ENCODE measurements around the gene ADAM8. TPM values are rescaled to one million over a fixed set of nuclear protein-coding genes. Genes with fewer than 3 reads are reported as not detected.
"Not testable (repeated sequence)": the region's sequence is repeated elsewhere in the genome, so short reads cannot be mapped to it uniquely, and the experiment has no call there.

Gene ADAM8
- total RNA-seq, 2 experiments from 2014 or later, result 142 to 173 TPM

- peaks cover 20% of the 10 kb centered on the region for H3K4me1 Mint-ChIP-seq
- ATAC-seq (no peak), DNase-seq (no peak)
- H3K36me3 Mint-ChIP-seq, result no peaks in the 10 kb centered on the region
- H3K27me3 Mint-ChIP-seq, result peaks cover 29% of the 10 kb centered on the region
- H3K4me3 Mint-ChIP-seq, result no peak overlapping the region
- H3K27ac Mint-ChIP-seq, result no peak overlapping the region
- H3K9me3 Mint-ChIP-seq (ENCODE audit: low read depth), result no peaks in the 10 kb centered on the region
- CTCF ChIA-PET, result interaction anchor here (0.9 kb wide), 1 partner anchor 9 kb away, joined by 3 read pairs; no protein-coding TSS in a partner anchor
These were observed 33.9 kb downstream of the ADAM8 start for GRCh38 chr10:133242611-133243356.

- Mint-ChIP-seq H3K27me3 (peaks cover 33% of the 10 kb centered on the region), H3K27ac (no peak overlapping the region), H3K4me1 (peaks cover 18% of the 10 kb centered on the region), H3K4me3 (peak overlapping the region; percentile 73), H3K9me3 (ENCODE audit: low read depth) (no peaks in the 10 kb centered on the region), H3K36me3 (no peaks in the 10 kb centered on the region)
- CTCF ChIA-PET, result interaction anchor here (0.9 kb wide), 1 partner anchor 8 kb away, joined by 3 read pairs; no protein-coding TSS in a partner anchor
- DNase-seq (peak; percentile 60), ATAC-seq (peak; percentile 64)
These were observed 35.0 kb downstream of the ADAM8 start for GRCh38 chr10:133241501-133242205.

- H3K27ac Mint-ChIP-seq, result no peak overlapping the region
- H3K4me1 Mint-ChIP-seq, result peaks cover 23% of the 10 kb centered on the region
- no peaks in the 10 kb centered on the region for H3K36me3 Mint-ChIP-seq
- CTCF ChIA-PET, result no interaction called here
- no peaks in the 10 kb centered on the region for H3K9me3 Mint-ChIP-seq (ENCODE audit: low read depth)
- H3K4me3 Mint-ChIP-seq, result no peak overlapping the region
- peaks cover 39% of the 10 kb centered on the region for H3K27me3 Mint-ChIP-seq
- no peak for DNase-seq
- no peak for ATAC-seq
These were observed 36.7 kb downstream of the ADAM8 start for GRCh38 chr10:133239990-133240389.

GRCh38 chr10:133238466-133238804, 38.2 kb downstream of the ADAM8 start:
- Mint-ChIP-seq H3K27me3 (peaks cover 51% of the 10 kb centered on the region), H3K4me3 (no peak overlapping the region), H3K36me3 (no peaks in the 10 kb centered on the region), H3K27ac (no peak overlapping the region), H3K9me3 (ENCODE audit: low read depth) (no peaks in the 10 kb centered on the region), H3K4me1 (peaks cover 23% of the 10 kb centered on the region)
- DNase-seq (no peak), ATAC-seq (no peak)
- CTCF ChIA-PET, result interaction anchor here (1.0 to 1.4 kb wide), 2 partner anchors 19 to 91 kb away, joined by 3 read pairs; no protein-coding TSS in a partner anchor

GRCh38 chr10:133237588-133238465, 38.8 kb downstream of the ADAM8 start, which contains the start of gene VENTX:
Gene VENTX (plus strand): TSS chr10:133237855. CDS start chr10:133237915, 60 bp downstream.
- CTCF ChIA-PET, result interaction anchor here (1.4 kb wide), 1 partner anchor 19 kb away, joined by 3 read pairs; no protein-coding TSS in a partner anchor
- H3K27me3 Mint-ChIP-seq, result peaks cover 55% of the 10 kb centered on the region
- no peak within 1 kb of the TSS for H3K4me3 Mint-ChIP-seq

GRCh38 chr10:133237241-133237587, 39.5 kb downstream of the ADAM8 start:
- DNase-seq (no peak), ATAC-seq (no peak)
- Mint-ChIP-seq H3K27ac (no peak overlapping the region), H3K36me3 (no peaks in the 10 kb centered on the region), H3K4me3 (no peak overlapping the region), H3K27me3 (peaks cover 57% of the 10 kb centered on the region), H3K9me3 (ENCODE audit: low read depth) (no peaks in the 10 kb centered on the region), H3K4me1 (peaks cover 20% of the 10 kb centered on the region)
- CTCF ChIA-PET, result interaction anchor here (1.4 kb wide), 1 partner anchor 20 kb away, joined by 3 read pairs; no protein-coding TSS in a partner anchor

More at GRCh38 chr10:133237588-133238465, 38.8 kb downstream of the ADAM8 start, which contains the start of gene VENTX:
- H3K36me3 Mint-ChIP-seq, result no peaks in the 10 kb centered on the region
- DNase-seq (no peak), ATAC-seq (no peak)
- peaks cover 23% of the 10 kb centered on the region for H3K4me1 Mint-ChIP-seq
- no peaks in the 10 kb centered on the region for H3K9me3 Mint-ChIP-seq (ENCODE audit: low read depth)
- H3K27ac Mint-ChIP-seq, result no peak within 1 kb of the TSS

- Mint-ChIP-seq H3K36me3 (no peaks in the 10 kb centered on the region), H3K4me3 (no peak overlapping the region), H3K4me1 (peaks cover 15% of the 10 kb centered on the region), H3K27ac (no peak overlapping the region), H3K9me3 (ENCODE audit: low read depth) (no peaks in the 10 kb centered on the region), H3K27me3 (peaks cover 60% of the 10 kb centered on the region)
- DNase-seq (no peak), ATAC-seq (no peak)
- CTCF ChIA-PET, result no interaction called here
These were observed 40.0 kb downstream of the ADAM8 start for GRCh38 chr10:133236401-133237240.

GRCh38 chr10:133235932-133236331, 40.7 kb downstream of the ADAM8 start:
- no peak overlapping the region for H3K4me3 Mint-ChIP-seq
- ATAC-seq (no peak), DNase-seq (no peak)
- H3K27me3 Mint-ChIP-seq, result peaks cover 58% of the 10 kb centered on the region
- CTCF ChIA-PET, result no interaction called here
- no peak overlapping the region for H3K27ac Mint-ChIP-seq
- H3K36me3 Mint-ChIP-seq, result no peaks in the 10 kb centered on the region
- peaks cover 8% of the 10 kb centered on the region for H3K4me1 Mint-ChIP-seq
- no peaks in the 10 kb centered on the region for H3K9me3 Mint-ChIP-seq (ENCODE audit: low read depth)

GRCh38 chr10:133235265-133235855, 41.3 kb downstream of the ADAM8 start:
- ATAC-seq (peak; percentile 21), DNase-seq (no peak)
- CTCF ChIA-PET, result no interaction called here
- peaks cover 5% of the 10 kb centered on the region for H3K4me1 Mint-ChIP-seq
- H3K9me3 Mint-ChIP-seq (ENCODE audit: low read depth), result no peaks in the 10 kb centered on the region
- no peak overlapping the region for H3K4me3 Mint-ChIP-seq
- H3K27ac Mint-ChIP-seq, result no peak overlapping the region
- peaks cover 54% of the 10 kb centered on the region for H3K27me3 Mint-ChIP-seq
- no peaks in the 10 kb centered on the region for H3K36me3 Mint-ChIP-seq

GRCh38 chr10:133234796-133235195, 41.9 kb downstream of the ADAM8 start:
- H3K27me3 Mint-ChIP-seq, result peaks cover 54% of the 10 kb centered on the region
- H3K4me1 Mint-ChIP-seq; CTCF ChIA-PET; DNase-seq; H3K9me3 Mint-ChIP-seq (ENCODE audit: low read depth); H3K4me3 Mint-ChIP-seq; H3K36me3 Mint-ChIP-seq; H3K27ac Mint-ChIP-seq: not testable (repeated sequence)
- peak; percentile 8 for ATAC-seq

- no peak for ATAC-seq
- no peak overlapping the region for H3K27ac Mint-ChIP-seq
- no peaks in the 10 kb centered on the region for H3K9me3 Mint-ChIP-seq (ENCODE audit: low read depth)
- H3K4me1 Mint-ChIP-seq, result peaks cover 10% of the 10 kb centered on the region
- CTCF ChIA-PET, result no interaction called here
- H3K4me3 Mint-ChIP-seq, result no peak overlapping the region
- no peaks in the 10 kb centered on the region for H3K36me3 Mint-ChIP-seq
- DNase-seq, result no peak
- peaks cover 53% of the 10 kb centered on the region for H3K27me3 Mint-ChIP-seq
These were observed 44.6 kb downstream of the ADAM8 start for GRCh38 chr10:133231946-133232574.
